Measurements from ENCODE around the gene MEGF6. TPM values are rescaled to one million over a fixed set of nuclear protein-coding genes. Genes with fewer than 3 reads are reported as not detected.

MEGF6 gene
- total and polyA plus RNA-seq, 2 of the 8 experiments (the other 6 are each of a cell fraction or from before 2014, with no cell fraction given) = 4.1 to 14.8 TPM

GRCh38 chr1:3537359-3537758, 73.9 kb downstream of the MEGF6 start (continued):
- TF ChIP-seq CHD7 (IDR thresholded peaks at IDR 0.05; ENCODE audit: insufficient replicate concordance, low read length) (no peak), POLR2A (IDR thresholded peaks at IDR 0.05; ENCODE audit: control extremely low read depth in 1 of 2, low read depth in 2 of 2, low read length in 2 of 2) (no peak), SRF (IDR thresholded peaks at IDR 0.05; ENCODE audit: low read depth, low read length) (no peak), EZH2 (IDR thresholded peaks at IDR 0.05; ENCODE audit: low read depth, low read length, severe bottlenecking) (no peak), ATF3 (IDR thresholded peaks at IDR 0.05; ENCODE audit: insufficient read depth, low read depth, low read length) (no peak), SIRT6 (IDR thresholded peaks at IDR 0.05; ENCODE audit: low read length) (no peak), SIX5 (IDR thresholded peaks at IDR 0.05; ENCODE audit: low read depth, low read length) (no peak)

All from H1 (cell line).